GM19023 (cell line): ENCODE data around the gene SPACA6.
"Not testable (repeated sequence)": the region's sequence is repeated elsewhere in the genome, so short reads cannot be mapped to it uniquely, and the experiment has no call there.

Experiments used
- ATAC-seq: cut with Tn5 transposase; IDR thresholded peaks from one replicate; pipeline ENCODE4 v1.9.1; 2021; ENCODE audit warnings: mild to moderate bottlenecking, moderate library complexity; ENCODE audit not compliant: unreplicated experiment

Gene SPACA6

DNA sequence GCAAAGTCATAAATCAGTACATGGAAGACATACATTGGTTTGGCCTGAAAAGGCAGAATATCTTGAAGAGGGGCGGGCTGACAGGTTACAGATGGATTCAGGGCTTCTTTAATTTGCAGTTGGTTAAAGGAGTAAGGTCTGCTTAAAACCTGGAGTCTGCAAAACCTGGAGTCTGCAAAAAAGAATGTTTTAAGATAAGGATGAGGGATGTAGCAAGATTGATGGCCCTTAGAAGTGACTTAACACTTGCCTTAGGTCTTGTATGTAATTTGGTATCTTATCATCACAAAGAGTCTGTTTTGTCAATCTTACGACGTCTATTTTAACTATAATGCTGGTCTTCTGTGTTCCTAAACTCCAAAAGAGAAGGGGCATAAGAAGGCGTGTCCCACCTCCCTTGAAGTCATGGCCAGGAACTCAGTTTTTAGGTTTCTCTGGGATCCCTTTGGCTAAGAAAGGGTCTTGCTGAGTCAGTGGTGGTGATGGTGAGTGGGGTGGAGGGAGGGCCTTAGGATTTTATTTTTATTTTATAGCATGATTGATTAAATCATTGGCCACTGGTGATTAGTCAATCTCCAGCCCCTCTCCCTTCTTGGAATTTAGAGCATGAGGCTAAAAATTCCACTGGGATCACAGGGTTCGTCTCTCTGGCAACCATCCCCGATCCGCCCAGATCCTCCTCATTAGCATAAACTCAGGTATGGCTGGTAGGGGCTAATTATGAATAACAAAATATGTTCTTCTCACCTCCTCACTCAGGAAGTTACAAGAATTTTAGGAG is 40.8 kb downstream of the SPACA6 start:
- ATAC-seq: no peak

DNA sequence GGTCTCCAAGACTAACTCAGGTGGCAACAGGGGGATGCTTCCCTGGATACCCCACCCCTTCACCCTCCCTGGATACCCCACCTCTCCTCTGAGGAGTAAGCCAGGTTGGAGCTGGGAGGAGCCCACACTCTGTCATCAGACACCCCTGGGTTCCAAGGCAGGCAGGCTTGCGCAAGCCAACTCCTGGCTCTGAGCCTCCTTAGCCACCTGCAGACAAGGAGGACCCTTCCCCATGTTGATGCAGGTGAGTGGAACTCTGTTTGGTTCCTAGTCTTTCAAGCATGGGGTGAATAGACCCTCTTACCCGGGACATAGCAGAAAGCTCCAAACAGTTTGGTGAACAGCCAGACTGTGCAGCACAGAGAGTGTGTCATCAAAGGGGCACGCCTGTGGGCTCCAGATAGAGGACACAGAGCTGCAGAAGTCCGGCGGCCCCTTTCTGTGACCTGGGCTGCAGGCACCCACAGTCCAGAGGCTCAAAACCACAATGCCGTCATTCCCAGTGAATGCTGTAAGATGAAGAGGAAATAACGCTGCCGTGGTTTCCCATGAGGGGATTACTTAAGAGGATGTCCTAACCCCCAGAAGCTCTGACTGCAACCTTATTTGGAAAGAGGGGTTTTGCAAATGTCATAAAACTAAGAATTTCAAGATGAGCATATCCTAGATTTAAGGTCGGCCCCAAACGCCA is 42.8 kb downstream of the SPACA6 start:
- ATAC-seq: no peak

DNA sequence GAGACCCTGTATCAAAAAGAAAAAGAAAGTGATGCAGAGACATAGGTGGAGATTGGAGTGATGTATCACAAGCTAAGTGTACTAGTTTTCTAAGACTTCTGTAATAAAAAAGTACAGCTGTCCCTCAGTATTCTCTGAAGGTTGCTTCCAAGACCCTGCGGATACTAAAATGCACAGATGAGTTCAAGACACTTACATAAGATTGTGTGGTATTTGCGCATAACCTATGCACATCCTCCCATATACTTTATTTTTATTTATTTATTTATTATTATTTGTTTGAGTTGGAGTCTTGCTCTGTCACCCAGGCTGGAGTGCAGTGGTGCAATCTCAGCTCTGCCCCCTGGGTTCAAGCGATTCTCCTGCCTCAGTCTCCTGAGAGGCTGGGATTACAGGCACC is 44.3 kb downstream of the SPACA6 start:
- ATAC-seq: no peak

DNA sequence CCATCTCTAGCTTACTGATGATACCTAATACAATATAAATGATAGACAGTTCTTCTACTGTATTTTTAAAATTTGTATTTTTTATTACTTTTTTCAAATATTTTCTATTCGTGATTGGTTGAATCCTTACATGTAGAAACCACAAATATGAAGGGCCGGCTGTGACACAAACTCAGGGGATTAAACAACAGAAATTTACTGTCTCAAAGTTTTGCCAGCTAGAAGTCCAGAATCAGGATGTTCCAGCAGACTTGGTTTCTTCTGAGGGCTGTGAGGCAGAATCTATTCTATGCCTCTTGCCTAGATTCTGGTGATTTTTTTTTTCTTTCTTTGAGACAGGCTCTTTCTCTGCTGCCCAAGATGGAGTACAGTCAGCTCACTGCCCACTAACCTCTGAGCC is 44.8 kb downstream of the SPACA6 start:
- ATAC-seq: no peak

DNA sequence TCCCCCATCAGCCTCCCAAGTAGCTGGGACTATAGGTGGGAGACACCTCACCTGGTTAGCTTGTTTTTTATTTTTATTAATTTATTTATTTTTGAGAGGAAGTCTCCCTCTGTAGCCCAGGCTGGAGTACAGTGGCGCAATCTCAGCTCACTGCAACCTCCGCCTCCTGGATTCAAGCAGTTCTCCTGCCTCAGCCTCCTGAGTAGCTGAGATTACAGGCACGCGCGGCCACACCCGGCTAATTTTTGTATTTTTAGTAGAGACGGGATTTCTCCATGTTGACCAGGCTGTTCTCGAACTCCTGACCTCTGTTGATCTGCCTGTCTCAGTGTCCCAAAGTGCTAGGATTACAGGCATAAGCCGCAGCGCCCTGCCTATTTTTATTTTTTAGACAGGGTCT is 45.4 kb downstream of the SPACA6 start:
- not testable (repeated sequence) for ATAC-seq

DNA sequence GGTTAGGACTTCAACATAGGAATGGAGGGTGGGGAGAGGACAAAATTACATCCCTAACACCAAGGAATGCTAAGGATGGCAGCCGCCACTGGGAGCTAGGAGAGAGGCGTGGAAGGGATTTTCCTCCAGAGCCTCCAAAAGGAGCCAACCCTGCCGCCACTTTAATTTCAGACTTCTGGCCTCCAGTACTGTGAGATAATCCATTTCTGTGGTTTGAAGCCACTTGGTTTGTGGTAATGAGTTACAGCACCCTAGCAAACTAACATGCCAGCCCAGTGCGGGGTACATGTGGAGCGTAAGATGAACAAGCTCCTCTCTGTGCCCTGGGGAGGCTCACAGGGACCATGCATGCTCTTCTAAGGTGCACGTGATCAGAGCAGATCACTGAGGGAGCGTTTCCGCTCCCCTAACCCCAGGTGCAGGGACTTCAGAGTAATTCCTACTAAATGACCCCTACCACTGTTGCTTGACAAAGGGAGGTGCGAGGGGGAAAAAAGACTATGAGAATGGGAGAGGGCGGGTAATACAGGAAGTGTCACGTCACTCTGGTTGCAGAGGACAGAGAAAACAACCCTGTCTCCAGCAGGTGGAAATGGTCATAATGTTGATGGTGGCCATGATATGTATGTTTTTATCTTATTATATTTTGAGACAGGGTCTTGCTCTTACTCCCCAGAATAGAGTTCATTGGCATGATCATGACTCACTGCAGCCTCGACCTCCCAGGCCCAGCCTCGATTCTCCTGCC is 46.5 kb downstream of the SPACA6 start:
- ATAC-seq: no peak

DNA sequence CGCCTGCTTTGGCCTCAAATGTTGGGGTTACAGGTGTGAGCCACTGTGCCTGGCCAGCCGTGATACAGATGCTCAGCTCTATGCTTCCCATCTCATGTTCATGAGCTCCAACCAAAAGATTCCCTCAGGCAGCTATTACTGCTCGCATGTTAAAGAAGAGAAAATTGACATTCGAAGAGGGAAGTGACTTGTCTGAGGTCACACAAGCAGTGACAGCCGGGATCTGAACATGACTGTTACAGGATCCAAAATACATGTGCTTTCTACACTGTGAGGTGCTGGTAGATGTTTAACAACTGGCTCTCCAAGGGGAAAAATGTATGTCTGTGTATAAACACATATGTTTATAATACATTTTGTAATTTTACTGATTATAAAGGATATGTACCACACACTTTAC is 47.2 kb downstream of the SPACA6 start:
- no peak for ATAC-seq

DNA sequence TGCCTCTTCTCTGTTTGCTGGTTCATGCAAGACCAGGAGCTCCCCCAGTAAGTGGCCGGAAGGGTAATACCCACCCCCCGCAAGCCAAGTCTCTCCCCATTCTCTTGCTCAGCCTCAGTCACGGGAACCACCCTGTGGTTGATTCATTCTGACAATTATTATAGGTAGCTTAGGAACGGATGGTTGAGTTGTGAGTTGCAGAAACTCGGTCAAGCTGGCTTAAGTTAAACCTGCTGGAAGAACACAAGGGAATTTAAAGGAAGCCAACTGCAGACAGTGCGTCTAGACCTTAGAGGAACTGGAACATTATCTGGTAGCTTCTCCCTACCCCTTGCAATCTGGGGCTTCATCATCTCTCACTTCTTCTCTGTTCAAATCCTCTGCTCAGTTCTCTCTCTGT is 49.7 kb downstream of the SPACA6 start:
- no peak for ATAC-seq

DNA sequence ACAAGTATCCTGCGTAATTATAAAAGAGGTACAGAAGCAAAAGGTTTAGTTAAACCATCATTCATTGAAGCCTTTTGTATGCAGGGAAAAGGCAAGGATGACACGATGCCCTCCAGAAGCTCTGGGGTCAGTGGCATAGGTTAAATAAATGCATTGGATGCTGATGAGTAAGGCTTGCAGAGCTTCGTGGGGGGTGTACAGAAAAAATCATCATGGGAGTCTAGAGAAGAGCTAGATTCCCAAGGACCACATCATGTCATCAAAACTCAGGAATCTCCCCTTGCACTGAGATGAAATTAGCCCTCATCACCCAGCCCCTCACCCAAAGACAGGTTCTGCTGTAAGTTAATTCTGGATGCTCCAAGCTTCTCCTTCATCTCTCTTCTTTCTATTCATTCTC is 50.3 kb downstream of the SPACA6 start:
- ATAC-seq: no peak

DNA sequence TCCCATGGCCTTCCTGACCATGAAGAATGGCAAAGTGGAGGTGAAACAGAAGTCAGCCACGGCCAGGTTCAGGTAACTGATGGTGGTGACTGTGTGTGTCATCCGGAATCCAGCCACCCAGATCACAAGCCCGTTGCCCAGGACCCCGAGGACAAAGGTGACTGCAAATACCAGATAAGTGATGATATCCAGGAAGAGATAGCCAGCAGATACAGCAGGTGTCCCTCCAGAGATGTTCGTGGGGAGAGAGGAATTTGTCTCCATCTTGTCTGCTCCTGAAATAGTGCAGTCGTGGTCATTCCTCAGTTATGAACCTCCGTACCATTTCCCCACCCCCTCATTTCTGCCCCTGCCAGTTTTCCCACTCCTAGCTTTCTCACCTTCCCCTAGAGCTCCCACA is 53.6 kb downstream of the SPACA6 start:
- no peak for ATAC-seq

DNA sequence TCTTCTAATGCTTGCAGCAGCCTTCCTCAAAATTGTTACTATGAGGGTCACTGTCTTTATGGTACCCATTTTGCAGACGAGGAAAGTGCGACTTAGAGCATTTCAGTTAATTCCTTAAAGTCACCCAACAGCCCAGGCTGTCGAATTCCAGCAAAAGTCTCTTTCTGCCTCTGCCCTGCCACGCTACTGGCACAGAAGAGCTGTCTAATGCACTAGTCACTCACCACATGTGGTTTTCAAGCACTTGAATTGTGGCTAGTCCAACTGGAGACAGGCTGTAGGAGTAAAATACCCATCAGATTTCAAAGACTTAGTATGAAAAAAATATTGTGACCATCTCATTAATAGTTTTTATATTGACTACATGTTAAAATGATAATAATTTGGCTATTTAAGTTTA is 56.8 kb downstream of the SPACA6 start:
- ATAC-seq: no peak

DNA sequence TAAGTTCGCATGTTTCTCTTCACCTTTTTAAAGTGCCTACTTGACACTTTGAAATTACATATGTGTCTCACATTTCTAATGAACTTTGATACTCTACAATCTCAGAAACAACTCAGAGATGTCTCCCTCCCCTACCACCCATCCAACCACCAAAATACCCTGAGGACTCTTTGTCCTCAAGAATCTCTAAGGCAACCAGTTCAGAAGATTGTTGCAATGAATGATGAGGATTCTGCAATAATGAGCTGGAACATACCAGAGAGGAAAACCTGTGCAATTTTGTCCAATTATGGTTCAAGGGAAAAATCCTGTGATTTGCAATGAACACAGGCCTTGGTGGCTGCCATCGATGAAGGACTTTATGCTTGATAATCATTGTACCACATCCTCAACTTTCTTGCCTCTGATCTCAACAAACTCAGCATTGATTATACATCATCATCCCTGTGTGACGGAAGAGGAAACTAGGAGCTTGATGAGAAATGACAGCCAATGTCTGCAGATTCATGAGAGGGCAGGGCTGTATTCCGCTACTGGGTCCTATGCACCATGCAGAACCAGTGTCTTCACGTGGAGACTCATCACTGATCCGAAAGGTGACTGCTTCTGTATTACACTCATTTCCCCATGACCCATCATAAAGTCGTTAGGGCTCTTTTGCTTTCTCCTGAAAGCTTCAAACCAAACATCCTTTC is 57.4 kb downstream of the SPACA6 start:
- no peak for ATAC-seq

DNA sequence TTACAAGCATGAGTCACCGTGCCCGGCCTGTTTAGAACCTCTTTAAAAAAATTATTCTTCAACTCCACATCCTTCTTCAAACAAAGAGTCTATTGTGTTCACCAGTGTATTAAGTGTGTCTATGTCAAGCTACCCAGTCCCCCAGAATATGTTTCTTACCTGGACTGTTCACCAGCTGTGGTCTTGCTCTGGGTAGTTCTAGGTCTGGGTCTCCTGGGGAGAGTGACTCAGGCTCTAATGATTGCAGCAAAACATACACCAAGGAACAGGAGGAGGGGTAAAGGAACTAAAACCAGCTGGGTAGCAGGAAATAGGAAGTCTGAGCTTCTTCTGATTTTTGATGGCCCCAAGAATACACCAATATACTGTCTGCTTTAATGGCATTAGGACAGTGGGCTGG is 58.5 kb downstream of the SPACA6 start, which contains the start of gene FPR1:
TSS of gene FPR1 (minus strand) at position 224 of the 400 bp plus-strand sequence. CDS start 4,884 bp downstream, outside the sequence.
- no peak for ATAC-seq

DNA sequence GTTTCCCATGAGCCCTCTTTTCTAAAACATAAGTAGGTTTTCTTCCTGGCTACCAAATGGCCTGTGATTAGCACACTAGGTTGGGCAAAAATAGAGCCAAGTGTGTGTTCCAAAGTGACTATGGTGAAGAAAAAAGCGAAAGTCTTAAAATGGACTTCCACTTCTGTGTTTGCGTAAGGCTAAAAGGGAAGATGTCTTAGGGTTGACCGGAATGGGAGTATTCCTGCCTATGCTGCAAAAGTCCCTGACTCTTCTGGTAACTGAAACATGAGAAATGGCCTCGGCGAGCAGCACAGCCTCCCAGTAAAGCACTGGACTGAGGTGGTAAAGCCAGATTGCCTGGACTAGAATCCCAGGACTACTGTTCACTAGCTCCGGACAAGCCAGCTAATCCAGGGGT is 61.0 kb downstream of the SPACA6 start:
- no peak for ATAC-seq

DNA sequence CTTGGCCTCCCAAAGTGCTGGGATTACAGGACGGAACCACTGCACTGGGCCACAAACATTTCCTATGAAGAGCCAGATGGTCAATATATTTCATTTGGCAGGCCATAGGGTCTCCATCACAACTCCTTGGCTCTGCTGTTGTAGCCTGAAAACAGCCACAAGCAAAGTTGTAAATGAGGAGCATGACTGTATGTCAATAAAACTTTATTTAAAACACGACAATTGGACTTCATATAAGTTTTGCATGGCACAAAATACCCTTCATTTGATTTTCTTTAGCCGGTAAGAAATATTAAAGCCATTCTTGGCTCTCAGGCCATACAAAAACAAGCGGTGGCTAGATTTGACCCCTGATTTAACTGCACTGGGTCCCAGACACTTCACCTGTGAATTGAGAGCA is 61.6 kb downstream of the SPACA6 start:
- ATAC-seq: no peak
